CD4-positive, alpha-beta T cell treated with Interleukin-12 subunit alpha and Interleukin-12 subunit beta, for 1 hour (primary cell): ENCODE data around the gene CCDC88B.

Source experiments
- DNase-seq: peaks from one replicate; pipeline ENCODE4 v3.0.0-alpha.2; 2020

The CCDC88B gene

GRCh38 chr11:64339754-64340408 is at the start of gene CCDC88B:
Gene CCDC88B (plus strand): TSS chr11:64340204. CDS start chr11:64340267, 63 bp downstream.
- DNase-seq: peak; percentile 92

- no peak for DNase-seq
These were observed 49.4 kb upstream of the CCDC88B start for GRCh38 chr11:64290352-64291261.

GRCh38 chr11:64291262-64291751 is 48.7 kb upstream of the CCDC88B start, which contains the start of gene KCNK4:
Gene KCNK4 (plus strand): TSS chr11:64291302. CDS start chr11:64293019, 1,717 bp downstream.
- DNase-seq: no peak

GRCh38 chr11:64291752-64292459 is 48.1 kb upstream of the CCDC88B start:
- no peak for DNase-seq

- no peak for DNase-seq
These were observed 47.3 kb upstream of the CCDC88B start for GRCh38 chr11:64292460-64293254.

GRCh38 chr11:64294774-64295173 is 45.2 kb upstream of the CCDC88B start:
- DNase-seq: no peak

- no peak for DNase-seq
These were observed 44.2 kb upstream of the CCDC88B start for GRCh38 chr11:64295760-64296159.

GRCh38 chr11:64296236-64296635 is 43.8 kb upstream of the CCDC88B start:
- DNase-seq: no peak

- DNase-seq: no peak
These were observed 42.9 kb upstream of the CCDC88B start for GRCh38 chr11:64296830-64297698.

- no peak for DNase-seq
These were observed 42.2 kb upstream of the CCDC88B start for GRCh38 chr11:64297699-64298358.

GRCh38 chr11:64298966-64299846 is 40.8 kb upstream of the CCDC88B start:
- DNase-seq: no peak

- DNase-seq: peak; percentile 28
These were observed 40.0 kb upstream of the CCDC88B start, which contains the start of gene CATSPERZ for GRCh38 chr11:64299847-64300648. Gene CATSPERZ (plus strand): TSS chr11:64300358. CDS start chr11:64300411, 53 bp downstream.

- no peak for DNase-seq
These were observed 36.6 kb upstream of the CCDC88B start for GRCh38 chr11:64303109-64304031.

- no peak for DNase-seq
These were observed 36.0 kb upstream of the CCDC88B start for GRCh38 chr11:64304032-64304315.

GRCh38 chr11:64304316-64305072 is 35.5 kb upstream of the CCDC88B start:
- DNase-seq: peak; percentile 92

GRCh38 chr11:64305075-64305690 is 34.8 kb upstream of the CCDC88B start, which contains the start of gene ESRRA:
Gene ESRRA (plus strand): TSS chr11:64305524. CDS start chr11:64307180, 1,656 bp downstream.
- DNase-seq: peak; percentile 98
